Mesothelial cell of epicardium (in vitro differentiated cells): Measurements from ENCODE around the gene TAL1. TPM values are rescaled to one million over a fixed set of nuclear protein-coding genes. Genes with fewer than 3 reads are reported as not detected.
"Not testable (repeated sequence)": the region's sequence is repeated elsewhere in the genome, so short reads cannot be mapped to it uniquely, and the experiment has no call there.

ENCODE experiments used
- DNase-seq, 2 experiments: peaks; one replicate each; pipeline ENCODE4 v3.0.0; 2021; ENCODE audit warnings: low spot score in 2 of 2; ENCODE audit not compliant: unreplicated experiment in 2 of 2
- H3K27ac Mint-ChIP-seq: 2 replicates; pipeline ENCODE4 v1.8.0; 2021; ENCODE audit warnings: mixed read lengths
- H3K27me3 Mint-ChIP-seq: 2 replicates; pipeline ENCODE4 v1.8.0; 2021; ENCODE audit warnings: low read depth, mixed read lengths
- H3K36me3 Mint-ChIP-seq: 2 replicates; pipeline ENCODE4 v1.8.0; 2021; ENCODE audit warnings: mixed read lengths
- H3K4me1 Mint-ChIP-seq: 2 replicates; pipeline ENCODE4 v1.8.0; 2021; ENCODE audit warnings: mixed read lengths
- H3K4me3 Mint-ChIP-seq: 2 replicates; pipeline ENCODE4 v1.8.0; 2021; ENCODE audit warnings: mild to moderate bottlenecking, moderate library complexity, mixed read lengths
- H3K9me3 Mint-ChIP-seq: 2 replicates; pipeline ENCODE4 v1.8.0; 2021; ENCODE audit warnings: mixed read lengths
- total RNA-seq: library from RNA; stranded (reverse); gene quantifications from 3 replicates; pipeline ENCODE4 v1.2.1, GENCODE V29; 2021
- TF ChIP-seq, protein P1 (sequence below): fragments of 200-600 bp; sonication (generic); IDR thresholded peaks from one replicate; pipeline ENCODE4 v1.5.0; 2021; ENCODE audit warnings: antibody characterized with exemption; ENCODE audit not compliant: unreplicated experiment

The TAL1 gene
- total RNA-seq: 0.09 to 0.24 TPM in 2 of 3 replicates, not detected in the other

DNA sequence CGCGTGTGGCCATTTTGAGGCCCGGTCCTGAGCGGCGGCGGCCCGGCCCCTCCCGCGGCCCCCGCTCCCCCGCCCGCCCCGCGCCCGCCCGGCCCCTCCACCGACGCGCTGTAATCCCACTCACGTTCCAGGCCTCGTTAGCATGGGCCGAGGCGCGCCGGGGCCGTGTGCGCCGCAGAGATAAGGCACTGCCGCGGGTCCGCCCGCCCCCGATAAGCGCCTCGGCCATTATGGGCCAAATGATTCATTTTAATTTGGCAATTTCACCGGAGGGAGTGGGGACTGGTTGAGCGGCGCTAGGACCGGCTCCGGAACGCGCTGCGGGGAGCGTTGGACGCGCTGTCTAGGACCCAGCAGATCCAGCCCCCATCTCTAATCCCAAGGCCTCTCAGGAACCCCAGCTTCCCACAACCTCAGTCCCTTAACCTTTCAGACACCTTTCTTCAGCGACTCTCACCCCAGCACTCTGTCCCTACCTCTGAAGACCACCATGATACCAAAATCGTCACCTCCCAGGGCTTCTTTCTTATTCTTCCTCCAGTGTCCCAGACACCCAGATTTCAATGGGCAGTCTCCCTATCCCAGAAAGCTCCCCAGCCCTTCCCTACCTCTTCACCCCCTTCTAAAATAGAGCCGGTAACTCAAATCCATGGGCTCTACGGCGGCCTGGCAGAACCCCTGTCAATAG, at the start of gene TAL1:
TSS of gene TAL1 (minus strand) at position 39 of the 688 bp plus-strand sequence. CDS start 6,337 bp downstream, outside the sequence.
- Mint-ChIP-seq H3K36me3 (no peaks in the 10 kb centered on the region), H3K4me3 (peak within 1 kb of the TSS; percentile 53), H3K9me3 (no peaks in the 10 kb centered on the region), H3K4me1 (peaks cover 11% of the 10 kb centered on the region), H3K27ac (peak within 1 kb of the TSS; percentile 91), H3K27me3 (peaks cover 94% of the 10 kb centered on the region)
- TF ChIP-seq, protein P1, sequence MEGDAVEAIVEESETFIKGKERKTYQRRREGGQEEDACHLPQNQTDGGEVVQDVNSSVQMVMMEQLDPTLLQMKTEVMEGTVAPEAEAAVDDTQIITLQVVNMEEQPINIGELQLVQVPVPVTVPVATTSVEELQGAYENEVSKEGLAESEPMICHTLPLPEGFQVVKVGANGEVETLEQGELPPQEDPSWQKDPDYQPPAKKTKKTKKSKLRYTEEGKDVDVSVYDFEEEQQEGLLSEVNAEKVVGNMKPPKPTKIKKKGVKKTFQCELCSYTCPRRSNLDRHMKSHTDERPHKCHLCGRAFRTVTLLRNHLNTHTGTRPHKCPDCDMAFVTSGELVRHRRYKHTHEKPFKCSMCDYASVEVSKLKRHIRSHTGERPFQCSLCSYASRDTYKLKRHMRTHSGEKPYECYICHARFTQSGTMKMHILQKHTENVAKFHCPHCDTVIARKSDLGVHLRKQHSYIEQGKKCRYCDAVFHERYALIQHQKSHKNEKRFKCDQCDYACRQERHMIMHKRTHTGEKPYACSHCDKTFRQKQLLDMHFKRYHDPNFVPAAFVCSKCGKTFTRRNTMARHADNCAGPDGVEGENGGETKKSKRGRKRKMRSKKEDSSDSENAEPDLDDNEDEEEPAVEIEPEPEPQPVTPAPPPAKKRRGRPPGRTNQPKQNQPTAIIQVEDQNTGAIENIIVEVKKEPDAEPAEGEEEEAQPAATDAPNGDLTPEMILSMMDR: no peak
- DNase-seq: no peak

DNA sequence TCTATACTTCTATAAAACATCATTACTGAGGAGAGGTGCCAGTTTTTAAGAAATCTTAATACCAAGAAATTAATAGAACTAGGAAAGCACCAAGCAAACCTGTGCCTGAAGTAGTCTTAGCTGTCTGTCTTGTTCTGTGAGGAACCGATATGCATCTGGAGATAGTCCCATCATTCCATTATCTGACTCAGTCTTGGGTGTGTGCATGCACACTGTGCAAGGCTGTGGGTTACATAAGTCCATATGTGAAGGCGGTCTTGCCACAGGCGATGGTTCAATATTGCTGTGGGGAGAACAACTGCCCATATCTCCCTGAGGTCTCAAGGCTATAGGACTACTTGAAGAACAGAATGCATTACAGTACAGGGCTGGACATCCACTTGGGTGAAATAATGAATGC, 48.1 kb upstream of the TAL1 start:
- no peak overlapping the region for H3K4me3 Mint-ChIP-seq
- no peaks in the 10 kb centered on the region for H3K4me1 Mint-ChIP-seq
- no peak for DNase-seq
- H3K9me3 Mint-ChIP-seq: no peaks in the 10 kb centered on the region
- no peak overlapping the region for H3K27ac Mint-ChIP-seq
- H3K27me3 Mint-ChIP-seq: no peaks in the 10 kb centered on the region
- TF ChIP-seq, protein P1: no peak
- H3K36me3 Mint-ChIP-seq: peaks cover 4% of the 10 kb centered on the region

DNA sequence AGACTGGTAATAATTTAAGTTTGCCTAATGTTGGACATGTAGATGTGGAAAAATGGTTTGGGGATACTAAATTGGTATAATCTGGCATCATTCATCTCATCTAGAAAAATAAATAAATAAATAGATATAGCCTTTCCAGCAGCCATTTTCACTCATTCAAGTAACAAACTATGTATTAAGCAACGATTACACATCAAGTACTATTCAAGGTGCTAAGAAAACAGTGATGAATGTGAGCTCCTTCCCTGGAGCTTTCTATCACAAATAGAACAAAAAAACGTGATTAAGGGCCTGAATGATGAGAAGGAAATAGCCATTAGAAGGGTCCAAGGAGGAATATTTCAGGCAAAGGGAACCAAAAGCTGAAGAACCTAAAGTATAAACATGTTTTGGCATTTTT, 44.8 kb upstream of the TAL1 start:
- TF ChIP-seq, protein P1: no peak
- Mint-ChIP-seq H3K9me3 (no peaks in the 10 kb centered on the region), H3K27me3 (no peaks in the 10 kb centered on the region), H3K27ac (no peak overlapping the region), H3K4me1 (no peaks in the 10 kb centered on the region), H3K36me3 (peaks cover 4% of the 10 kb centered on the region), H3K4me3 (no peak overlapping the region)
- no peak for DNase-seq

DNA sequence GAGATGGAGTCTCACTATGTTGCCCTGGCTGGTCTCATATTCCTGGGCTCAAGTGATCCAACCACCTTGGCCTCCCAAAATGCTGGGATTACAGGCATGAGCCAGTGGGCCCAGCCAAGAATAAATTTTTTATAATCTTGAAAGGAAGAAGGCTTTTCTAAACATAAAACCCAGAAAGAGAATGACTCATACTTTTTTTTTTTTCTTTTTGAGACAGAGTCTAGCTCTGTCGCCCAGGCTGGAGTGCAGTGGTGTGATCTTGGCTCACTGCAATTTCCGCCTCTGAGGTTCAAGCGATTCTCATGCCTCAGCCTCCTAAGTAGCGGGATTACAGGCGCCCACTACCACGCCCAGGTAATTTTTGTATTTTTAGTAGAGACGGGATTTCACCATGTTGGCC, 43.8 kb upstream of the TAL1 start:
- H3K27me3 Mint-ChIP-seq, DNase-seq, H3K36me3 Mint-ChIP-seq, H3K4me1 Mint-ChIP-seq, H3K4me3 Mint-ChIP-seq, H3K27ac Mint-ChIP-seq, H3K9me3 Mint-ChIP-seq: not testable (repeated sequence)

DNA sequence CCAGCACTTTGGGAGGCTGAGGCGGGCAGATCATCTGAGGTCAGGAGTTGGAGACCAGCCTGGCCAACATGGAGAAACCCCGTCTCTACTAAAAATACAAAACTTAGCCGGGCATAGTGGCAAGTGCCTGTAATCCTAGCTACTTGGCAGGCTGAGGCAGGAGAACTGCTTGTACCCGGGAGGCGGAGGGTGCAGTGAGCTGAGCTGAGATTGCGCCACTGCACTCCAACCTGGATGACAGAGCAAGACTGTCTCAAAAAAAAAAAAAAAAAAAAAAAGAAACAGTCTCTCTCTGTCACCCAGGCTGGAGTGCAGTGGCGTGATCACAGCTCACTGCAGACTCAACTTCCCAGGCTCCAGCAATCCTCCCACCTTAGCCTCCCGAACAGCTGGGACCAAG, 33.5 kb upstream of the TAL1 start:
- H3K9me3 Mint-ChIP-seq, H3K27ac Mint-ChIP-seq, H3K27me3 Mint-ChIP-seq, H3K4me3 Mint-ChIP-seq, H3K4me1 Mint-ChIP-seq, DNase-seq: not testable (repeated sequence)
- H3K36me3 Mint-ChIP-seq: peaks cover 20% of the 10 kb centered on the region

DNA sequence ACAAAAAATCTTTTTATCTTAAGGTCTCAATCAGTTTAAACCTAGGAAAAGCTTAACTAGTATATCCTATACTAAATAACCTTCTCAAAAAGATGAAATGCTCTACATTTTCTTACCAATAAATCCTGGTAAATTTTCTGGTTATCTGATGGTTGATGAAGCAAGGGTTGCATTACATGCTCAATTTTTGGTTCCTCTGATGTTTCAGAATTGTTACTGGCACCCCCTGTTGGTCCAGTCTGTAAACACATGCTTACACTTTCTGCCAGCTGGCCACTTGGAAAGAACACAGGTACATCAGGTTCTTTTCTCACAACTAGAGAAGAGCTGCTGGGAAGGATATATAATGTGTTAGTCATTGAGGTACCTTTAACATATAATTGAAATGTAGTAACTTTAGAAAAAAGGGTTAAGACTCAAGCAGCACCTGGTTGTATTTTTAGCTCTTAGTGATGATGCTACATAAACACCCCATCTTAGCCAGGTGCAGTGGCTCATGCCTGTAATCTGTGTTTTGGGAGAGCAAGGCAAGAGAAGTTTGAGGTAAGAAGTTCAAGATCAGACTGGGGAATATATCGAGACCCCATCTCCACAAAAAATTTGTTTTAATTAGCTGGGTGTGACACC, 30.9 kb upstream of the TAL1 start:
- DNase-seq: no peak
- H3K36me3 Mint-ChIP-seq: peaks cover 17% of the 10 kb centered on the region
- H3K27ac Mint-ChIP-seq: no peak overlapping the region
- H3K9me3 Mint-ChIP-seq: no peaks in the 10 kb centered on the region
- no peaks in the 10 kb centered on the region for H3K27me3 Mint-ChIP-seq
- no peaks in the 10 kb centered on the region for H3K4me1 Mint-ChIP-seq
- TF ChIP-seq, protein P1: peak; percentile 65
- no peak overlapping the region for H3K4me3 Mint-ChIP-seq
